GM18909 (cell line): ENCODE results near the gene MRTFB.

Experiments
- ATAC-seq: cut with Tn5 transposase; IDR thresholded peaks from one replicate; pipeline ENCODE4 v1.9.1; 2021; ENCODE audit warnings: mild to moderate bottlenecking; ENCODE audit not compliant: unreplicated experiment, poor library complexity

The MRTFB gene

DNA sequence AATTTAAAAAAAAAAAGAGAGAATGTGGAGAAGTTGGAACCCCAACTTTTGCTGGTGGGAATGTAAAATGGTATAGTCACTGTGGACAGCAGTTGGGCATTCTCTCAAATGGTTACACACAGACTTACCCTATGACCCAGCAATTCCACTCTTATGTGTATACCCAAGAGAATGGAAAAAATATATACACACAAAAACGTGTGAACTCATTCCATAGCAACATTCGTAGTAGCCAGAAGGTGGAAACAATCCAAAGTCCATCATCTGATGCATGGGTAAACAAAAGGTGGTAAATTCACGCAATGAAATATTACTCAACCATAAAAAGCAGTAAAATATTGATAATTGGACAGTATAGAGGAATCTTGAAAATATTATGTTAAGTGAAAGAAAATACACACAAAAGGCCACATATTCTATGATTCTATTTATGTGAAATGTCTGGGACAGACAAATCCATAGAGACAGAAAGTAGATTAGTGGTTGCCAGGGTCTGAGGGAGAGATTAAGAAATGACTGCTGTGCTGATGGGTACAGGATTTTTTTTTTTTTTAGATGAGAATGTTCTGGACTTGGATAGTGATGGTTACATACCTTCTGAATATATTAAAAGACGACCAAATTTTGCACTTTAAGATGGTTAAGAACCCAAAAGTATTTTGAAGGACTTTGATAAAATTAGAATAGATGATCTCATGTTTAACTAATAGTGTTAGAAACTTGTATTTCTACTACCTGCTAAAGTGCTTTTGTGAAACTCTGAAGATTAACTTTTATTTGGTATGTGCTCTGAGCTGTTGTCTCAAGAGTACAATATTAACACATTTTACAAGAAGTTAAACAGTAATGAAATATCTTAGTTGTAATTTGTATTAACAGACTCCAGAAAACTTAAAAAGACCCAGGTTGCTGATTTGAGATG lies 60.9 kb downstream of the MRTFB start:
- ATAC-seq = peak; percentile 8

GRCh38 chr16:14132696-14133048 lies 61.6 kb downstream of the MRTFB start:
- ATAC-seq = peak; percentile 75

DNA sequence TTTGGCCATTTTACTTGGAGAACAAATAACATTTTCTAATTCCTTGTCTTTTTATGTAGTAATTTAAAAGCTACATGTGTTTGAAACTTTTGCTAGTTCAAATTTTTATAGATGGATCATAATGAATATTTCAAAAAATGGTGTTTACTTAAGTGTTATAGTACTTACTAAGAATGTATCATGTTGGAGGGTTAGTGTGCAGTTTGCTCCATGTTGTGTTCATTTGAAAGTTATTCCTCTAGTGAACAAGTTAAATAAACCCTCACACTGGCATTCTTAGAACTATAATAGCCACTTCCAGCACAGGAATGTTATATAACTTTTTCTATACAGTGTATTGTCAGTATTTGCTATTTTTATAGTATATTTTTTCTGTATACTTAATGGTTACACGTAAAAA lies 62.8 kb downstream of the MRTFB start:
- no peak for ATAC-seq

DNA sequence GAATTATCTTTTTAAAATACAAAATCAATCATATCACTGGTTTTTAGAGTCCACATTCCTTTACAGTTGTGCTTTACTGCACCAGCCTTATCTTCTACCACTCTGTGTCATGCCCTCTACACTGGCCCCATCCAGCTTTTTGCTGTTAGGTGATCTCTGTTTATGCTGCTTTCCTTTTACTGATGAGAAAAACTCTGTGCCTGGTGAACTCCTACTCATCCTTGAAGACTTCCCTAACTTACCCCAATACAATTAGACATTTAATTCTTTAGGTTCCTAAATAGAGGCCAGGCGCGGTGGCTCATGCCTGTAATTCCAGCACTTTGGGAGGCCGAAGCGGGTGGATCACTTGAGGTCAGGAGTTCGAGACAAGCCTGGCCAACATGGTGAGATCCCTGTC lies 64.6 kb downstream of the MRTFB start:
- ATAC-seq = no peak

- no peak for ATAC-seq
These were observed 68.8 kb downstream of the MRTFB start for GRCh38 chr16:14139872-14140271.

DNA sequence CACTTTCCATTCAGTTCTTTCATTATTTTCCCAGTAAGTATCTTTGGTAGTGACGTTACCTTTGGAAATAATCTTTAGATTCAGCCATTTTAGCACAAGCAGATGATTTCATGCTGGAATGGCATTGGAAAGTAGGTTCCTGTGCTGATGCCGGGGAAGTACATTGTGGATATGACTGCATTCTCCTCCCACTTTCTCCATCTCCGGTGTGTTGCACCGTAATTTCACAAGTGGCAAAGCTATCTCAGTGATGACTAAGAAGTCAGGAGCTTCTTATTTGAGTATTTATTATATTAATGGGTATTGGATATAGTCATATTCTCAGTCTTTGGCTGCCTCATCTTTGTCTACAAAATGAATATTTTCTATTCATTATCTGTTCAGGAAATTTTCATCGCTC lies 69.8 kb downstream of the MRTFB start:
- no peak for ATAC-seq

DNA sequence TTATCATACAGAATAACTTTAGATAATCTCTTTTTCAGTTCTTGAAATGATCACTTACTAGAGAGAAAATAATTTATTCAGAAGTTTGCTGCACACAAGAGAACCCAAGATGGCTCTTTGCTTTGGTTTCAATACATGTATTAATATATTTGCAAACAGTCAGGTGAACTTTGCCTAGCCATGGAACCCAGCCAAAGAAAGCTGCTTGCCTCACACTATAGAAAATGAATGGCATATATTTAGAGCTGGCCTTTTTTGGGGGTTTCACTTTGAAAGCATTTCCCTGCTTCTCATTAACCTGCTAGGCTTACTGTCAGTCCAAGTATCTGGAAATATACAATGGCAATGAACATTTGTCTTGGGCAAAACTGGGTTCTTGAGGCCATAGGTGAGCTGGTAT lies 75.3 kb downstream of the MRTFB start:
- no peak for ATAC-seq

GRCh38 chr16:14148016-14148415 lies 76.9 kb downstream of the MRTFB start:
- ATAC-seq = no peak

- no peak for ATAC-seq
These were observed 77.5 kb downstream of the MRTFB start for GRCh38 chr16:14148569-14148968.

GRCh38 chr16:14150796-14151195 lies 79.7 kb downstream of the MRTFB start:
- no peak for ATAC-seq

- ATAC-seq = no peak
These were observed 80.3 kb downstream of the MRTFB start for GRCh38 chr16:14151256-14152030.

- ATAC-seq = no peak
These were observed 84.6 kb downstream of the MRTFB start for GRCh38 chr16:14155572-14156190.

DNA sequence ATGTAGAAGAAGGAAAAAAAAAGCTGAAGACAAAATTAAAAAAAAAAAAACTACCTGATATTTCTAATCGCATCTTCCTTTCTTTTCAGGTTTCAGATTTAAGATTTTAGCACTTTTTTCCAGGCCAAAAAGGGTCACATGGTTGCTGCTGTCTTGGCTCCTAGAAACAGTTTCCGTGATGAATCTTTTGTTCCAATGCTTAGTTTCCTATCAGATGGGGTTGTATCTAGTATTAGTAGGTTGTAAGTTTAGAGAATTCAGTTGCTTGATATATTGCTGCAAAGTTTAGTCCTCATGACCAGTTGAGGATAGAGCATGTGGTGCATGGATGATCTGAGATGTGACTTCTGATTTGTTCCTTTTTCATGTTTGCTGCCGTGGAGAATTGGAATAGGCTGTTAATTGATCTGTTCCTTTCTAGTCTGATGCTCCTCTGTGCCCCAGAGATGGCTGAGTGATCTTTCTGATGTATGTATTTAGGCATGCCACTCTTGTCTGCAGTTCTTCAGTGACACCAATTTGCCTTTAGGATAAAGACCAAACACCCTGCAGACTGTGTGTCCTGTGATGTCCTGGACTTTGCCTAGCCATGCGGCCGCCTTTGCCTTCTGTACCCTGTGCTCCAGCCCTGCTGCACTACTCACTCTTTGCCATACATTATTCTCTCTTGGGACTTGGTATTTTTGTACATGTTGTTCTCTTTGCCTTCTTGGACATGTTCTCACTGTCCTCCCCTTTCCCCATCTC lies 94.0 kb downstream of the MRTFB start:
- no peak for ATAC-seq

- ATAC-seq = no peak
These were observed 97.0 kb downstream of the MRTFB start for GRCh38 chr16:14168146-14168545.

DNA sequence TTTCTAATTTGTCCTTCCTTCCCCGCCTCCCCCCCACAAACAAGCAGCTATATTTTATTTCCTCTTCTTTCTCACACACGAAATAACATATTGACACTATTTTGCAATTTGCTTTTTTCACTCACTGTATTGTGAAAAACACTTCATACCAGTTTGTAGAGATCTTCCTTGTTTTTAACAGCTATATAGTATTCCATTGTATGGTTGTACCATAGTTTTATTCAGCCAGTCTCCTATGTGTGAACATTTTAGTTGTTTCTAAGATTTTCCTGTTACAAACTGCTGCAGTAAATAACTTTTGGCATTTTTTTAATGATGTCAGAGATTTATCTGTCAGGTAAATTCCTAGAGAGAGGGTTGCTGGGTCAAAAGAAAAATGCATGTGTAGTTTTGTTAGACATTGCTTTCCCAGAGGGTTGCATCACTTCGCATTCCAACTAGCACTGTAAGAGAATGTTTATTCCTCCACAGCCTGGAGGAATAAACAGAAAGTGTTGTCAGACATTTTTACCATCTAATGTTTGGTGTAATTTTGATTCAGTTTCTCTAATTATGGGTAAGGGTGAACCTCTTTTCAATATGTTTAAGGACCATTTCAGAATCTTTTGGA lies 101.2 kb downstream of the MRTFB start:
- no peak for ATAC-seq

GRCh38 chr16:14175086-14175485 lies 104.0 kb downstream of the MRTFB start:
- ATAC-seq = no peak

GRCh38 chr16:14177704-14178103 lies 106.6 kb downstream of the MRTFB start:
- no peak for ATAC-seq

DNA sequence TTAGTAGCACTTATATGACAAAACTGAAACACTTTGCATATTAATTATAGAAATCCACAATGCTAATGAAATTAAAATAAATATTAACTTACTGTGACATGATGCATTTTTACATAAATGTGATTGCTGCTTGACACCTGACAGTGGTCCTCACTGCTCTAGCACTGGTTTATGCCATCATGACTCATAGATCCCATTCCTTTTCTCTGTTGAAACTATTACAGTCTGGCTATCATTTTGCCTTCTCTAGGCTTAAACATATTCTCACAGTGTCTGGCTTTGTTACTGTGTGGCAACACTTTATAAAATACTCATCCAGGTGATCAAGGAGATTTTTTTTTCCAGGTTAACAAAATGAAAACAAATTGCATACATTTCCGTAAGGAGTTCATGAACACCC lies 108.0 kb downstream of the MRTFB start:
- ATAC-seq = no peak

DNA sequence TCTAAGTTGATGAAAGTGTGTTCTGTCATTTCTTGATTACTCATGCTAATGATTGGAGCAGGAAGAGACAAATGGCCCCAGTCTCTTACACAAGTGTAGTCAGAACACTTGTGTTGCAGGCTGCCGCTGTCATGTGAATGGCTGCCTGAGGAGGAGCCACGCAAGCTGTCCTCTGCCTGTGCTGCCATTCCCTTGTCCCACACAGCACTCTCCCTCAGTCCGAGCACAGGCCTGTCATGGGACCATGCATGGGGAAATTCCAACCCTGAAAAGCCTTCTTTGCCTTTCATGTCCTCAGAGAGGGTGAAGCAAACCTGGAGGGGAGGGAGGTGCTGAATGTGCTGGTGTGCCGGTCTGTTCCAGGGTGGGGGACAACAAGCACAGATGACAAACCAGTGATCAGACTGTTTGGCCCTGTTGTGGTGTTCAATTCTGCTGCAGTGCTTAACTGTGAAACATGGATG lies 109.4 kb downstream of the MRTFB start:
- no peak for ATAC-seq
